EL (cell line): Measurements from ENCODE around the gene WWP2.
"Not testable (repeated sequence)": the region's sequence is repeated elsewhere in the genome, so short reads cannot be mapped to it uniquely, and the experiment has no call there.

Experiments
- DNase-seq: peaks from one replicate; pipeline ENCODE4 v3.0.0-alpha.2; 2016

WWP2 gene

GRCh38 chr16:69761983-69762813 lies at the start of gene WWP2:
Gene WWP2 (plus strand): TSS chr16:69762332. CDS start chr16:69787011, 24,679 bp downstream.
- DNase-seq = peak; percentile 60

GRCh38 chr16:69712914-69713581 lies 49.1 kb upstream of the WWP2 start:
- DNase-seq = no peak

- DNase-seq = no peak
These were observed 45.1 kb upstream of the WWP2 start for GRCh38 chr16:69717066-69717465.

GRCh38 chr16:69718111-69718764 lies 43.9 kb upstream of the WWP2 start:
- no peak for DNase-seq

- DNase-seq = no peak
These were observed 41.2 kb upstream of the WWP2 start for GRCh38 chr16:69720822-69721430.

- DNase-seq = no peak
These were observed 40.6 kb upstream of the WWP2 start for GRCh38 chr16:69721441-69721957.

- DNase-seq = no peak
These were observed 37.7 kb upstream of the WWP2 start for GRCh38 chr16:69724414-69724873.

- peak; percentile 16 for DNase-seq
These were observed 37.1 kb upstream of the WWP2 start for GRCh38 chr16:69724981-69725479.

- no peak for DNase-seq
These were observed 36.4 kb upstream of the WWP2 start for GRCh38 chr16:69725480-69726312.

GRCh38 chr16:69726313-69727060 lies 35.6 kb upstream of the WWP2 start, which contains the start of gene NQO1:
Gene NQO1 (minus strand): TSS chr16:69726560. CDS start chr16:69726439, 121 bp downstream.
- peak; percentile 99 for DNase-seq

- no peak for DNase-seq
These were observed 34.2 kb upstream of the WWP2 start for GRCh38 chr16:69727916-69728270.

- DNase-seq = not testable (repeated sequence)
These were observed 33.1 kb upstream of the WWP2 start for GRCh38 chr16:69729030-69729429.

- DNase-seq = not testable (repeated sequence)
These were observed 30.9 kb upstream of the WWP2 start for GRCh38 chr16:69731280-69731679.

GRCh38 chr16:69732101-69732500 lies 30.0 kb upstream of the WWP2 start:
- no peak for DNase-seq

GRCh38 chr16:69741519-69741918 lies 20.6 kb upstream of the WWP2 start:
- DNase-seq = peak; percentile 21

GRCh38 chr16:69741951-69742904 lies 19.9 kb upstream of the WWP2 start:
- DNase-seq = peak; percentile 61

- DNase-seq = no peak
These were observed 17.5 kb upstream of the WWP2 start for GRCh38 chr16:69744363-69745231.

GRCh38 chr16:69745232-69745612 lies 16.9 kb upstream of the WWP2 start:
- no peak for DNase-seq

- DNase-seq = no peak
These were observed 16.2 kb upstream of the WWP2 start for GRCh38 chr16:69745959-69746358.
